Hepatocyte (in vitro differentiated cells): ENCODE data around the gene STARD13.

Experiments used
- CTCF ChIP-seq: fragments of 200-600 bp; sonication (generic); IDR thresholded peaks from 2 replicates; pipeline ENCODE4 v1.5.1; 2016; ENCODE audit warnings: antibody characterized with exemption, mild to moderate bottlenecking; ENCODE audit not compliant: poor library complexity
- EZH2 ChIP-seq: fragments of 200-600 bp; sonication (generic); IDR thresholded peaks from 2 replicates; pipeline ENCODE4 v1.6.1; 2016; ENCODE audit warnings: antibody characterized with exemption, mild to moderate bottlenecking, borderline replicate concordance
- EZH2phosphoT487 ChIP-seq: fragments of 200-600 bp; sonication (generic); IDR thresholded peaks from one replicate; pipeline ENCODE4 v1.6.1; 2018; ENCODE audit warnings: antibody characterized with exemption, mild to moderate bottlenecking, low read depth, moderate library complexity; ENCODE audit not compliant: unreplicated experiment, severe bottlenecking

- TF ChIP-seq CTCF (no peak), EZH2 (no peak), EZH2phosphoT487 (no peak)
These were observed 2.2 kb downstream of the STARD13 start for GRCh38 chr13:33283195-33283911.
